ENCODE data around the gene NAAA. TPM values are rescaled to one million over a fixed set of nuclear protein-coding genes. Genes with fewer than 3 reads are reported as not detected.
"Not testable (repeated sequence)": the region's sequence is repeated elsewhere in the genome, so short reads cannot be mapped to it uniquely, and the experiment has no call there.

Gene NAAA
- total RNA-seq, 4 donors from 2014 or later: 63.5 to 153 (median 100) TPM

DNA sequence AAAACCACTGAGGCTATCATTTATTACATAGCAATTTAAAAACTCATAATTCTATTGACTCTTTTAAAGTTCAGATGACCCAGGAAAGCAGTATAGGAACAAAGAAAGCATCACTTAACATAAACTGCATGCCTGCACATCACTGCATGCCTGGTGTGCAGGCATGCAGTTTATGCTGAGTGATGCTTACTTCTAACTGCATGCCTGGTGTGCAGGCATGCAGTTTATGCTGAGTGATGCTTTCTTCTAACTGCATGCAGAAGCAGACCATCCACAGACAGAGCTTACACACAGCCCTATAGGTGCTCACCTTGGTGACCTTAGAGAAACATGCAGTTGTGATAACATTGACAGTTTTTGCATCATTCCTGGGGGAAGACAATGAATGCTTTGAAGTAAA lies 33.0 kb upstream of the NAAA start:
- intact Hi-C loops (cut with DNase I; ENCODE audit: low total_unique reads): no loop called here
- TF ChIP-seq POLR2A (IDR thresholded peaks at IDR 0.05) (no peak), CTCF (IDR thresholded peaks at IDR 0.05) (no peak)

DNA sequence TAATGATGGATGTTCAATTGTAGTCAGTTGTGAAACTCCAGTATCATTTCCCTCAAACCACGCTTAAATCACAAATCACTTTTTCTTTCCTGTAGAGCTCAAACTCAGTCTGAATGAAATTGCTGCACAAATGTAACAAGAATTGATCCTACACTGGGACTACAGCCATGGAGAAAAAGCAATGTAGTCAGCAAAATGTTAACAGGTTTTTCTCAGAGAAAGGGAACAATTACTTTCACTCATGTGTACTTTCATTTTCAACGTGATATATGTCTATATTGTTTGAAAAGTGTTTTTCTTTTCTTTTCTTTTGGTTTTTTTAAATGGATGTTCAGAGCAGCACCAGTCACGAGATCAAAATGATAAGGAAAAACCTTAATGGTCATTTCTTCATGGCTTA lies 27.3 kb upstream of the NAAA start:
- DNase-seq (ENCODE audit: low spot score in 2 of 2): no peak
- whole genome bisulfite sequencing, 2 donors: 88 to 91% methylated on average over 3 of the region's 3 CpGs
- no peak overlapping the region for H3K4me3 ChIP-seq (ENCODE audit: low read depth, poor library complexity, severe bottlenecking)
- TF ChIP-seq CTCF (IDR thresholded peaks at IDR 0.05): no peak
- no peak for TF ChIP-seq POLR2A (IDR thresholded peaks at IDR 0.05)
- intact Hi-C loops (cut with DNase I; ENCODE audit: low total_unique reads): no loop called here

More for the DNA sequence above, 33.0 kb upstream of the NAAA start:
- no peak overlapping the region for H3K4me3 ChIP-seq (ENCODE audit: low read depth, poor library complexity, severe bottlenecking)
- DNase-seq (ENCODE audit: low spot score in 2 of 2): no peak

DNA sequence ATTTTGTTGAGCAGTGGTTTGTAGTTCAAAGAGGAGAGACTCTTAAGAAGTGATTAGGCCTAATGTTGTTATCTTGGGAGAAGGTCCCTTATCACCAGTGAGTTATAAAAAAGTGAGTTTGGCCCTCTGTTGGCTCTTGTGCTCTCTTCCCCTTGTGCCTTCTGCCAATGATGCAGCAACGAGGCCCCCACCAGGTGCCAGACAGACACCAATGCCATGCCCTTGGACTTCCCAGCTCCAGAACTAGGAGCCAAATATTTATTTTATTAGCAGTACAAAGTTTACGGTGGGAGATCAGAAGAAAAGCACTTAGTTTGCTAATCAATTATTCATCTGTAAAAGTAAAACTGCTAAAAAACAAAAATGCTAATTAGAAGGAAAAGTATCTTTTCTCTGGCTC lies 22.7 kb upstream of the NAAA start:
- TF ChIP-seq POLR2A (IDR thresholded peaks at IDR 0.05) (no peak), CTCF (IDR thresholded peaks at IDR 0.05) (no peak)

DNA sequence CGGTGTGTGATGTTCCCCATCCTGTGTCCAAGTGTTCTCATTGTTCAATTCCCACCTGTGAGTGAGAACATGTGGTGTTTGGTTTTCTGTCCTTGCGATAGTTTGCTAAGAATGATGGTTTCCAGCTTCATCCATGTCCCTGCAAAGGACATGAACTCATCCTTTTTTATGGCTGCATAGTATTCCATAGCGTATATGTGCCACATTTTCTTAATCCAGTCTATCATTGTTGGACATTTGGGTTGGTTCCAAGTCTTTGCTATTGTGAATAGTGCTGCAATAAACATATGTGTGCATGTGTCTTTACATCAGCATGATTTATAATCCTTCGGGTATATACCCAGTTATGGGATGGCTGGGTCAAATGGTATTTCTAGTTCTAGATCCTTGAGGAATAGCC lies 21.3 kb upstream of the NAAA start:
- H3K4me3 ChIP-seq (ENCODE audit: low read depth, poor library complexity, severe bottlenecking); DNase-seq (ENCODE audit: low spot score in 2 of 2); intact Hi-C loops (cut with DNase I; ENCODE audit: low total_unique reads): not testable (repeated sequence)
- WGBS, 2 donors: 97 to 100% methylated on average over 4 of the region's 4 CpGs

More for the DNA sequence above, 22.7 kb upstream of the NAAA start:
- no peak for DNase-seq (ENCODE audit: low spot score in 2 of 2)
- H3K4me3 ChIP-seq (ENCODE audit: low read depth, poor library complexity, severe bottlenecking): no peak overlapping the region
- intact Hi-C loops (cut with DNase I; ENCODE audit: low total_unique reads): no loop called here
- WGBS, 2 donors: 46 to 48% methylated on average over 2 of the region's 2 CpGs

- intact Hi-C loops (cut with DNase I; ENCODE audit: low total_unique reads); DNase-seq (ENCODE audit: low spot score in 2 of 2); H3K4me3 ChIP-seq (ENCODE audit: low read depth, poor library complexity, severe bottlenecking): not testable (repeated sequence)
- 96 to 100% methylated on average over 5 to 7 of the region's 7 CpGs for WGBS, 2 donors
These were observed 17.7 kb upstream of the NAAA start for GRCh38 chr4:75958546-75958945.

GRCh38 chr4:75954811-75955210 lies 14.0 kb upstream of the NAAA start:
- H3K4me3 ChIP-seq (ENCODE audit: low read depth, poor library complexity, severe bottlenecking); DNase-seq (ENCODE audit: low spot score in 2 of 2); intact Hi-C loops (cut with DNase I; ENCODE audit: low total_unique reads): not testable (repeated sequence)
- WGBS, 2 donors: 86 to 92% methylated on average over 5 of the region's 5 CpGs

- H3K4me3 ChIP-seq (ENCODE audit: low read depth, poor library complexity, severe bottlenecking): no peak overlapping the region
- WGBS, 2 donors: 70 to 71% methylated on average over 2 of the region's 2 CpGs
- TF ChIP-seq CTCF (IDR thresholded peaks at IDR 0.05) (no peak), POLR2A (IDR thresholded peaks at IDR 0.05) (no peak)
- DNase-seq (ENCODE audit: low spot score in 2 of 2): no peak
- intact Hi-C loops (cut with DNase I; ENCODE audit: low total_unique reads): no loop called here
These were observed 12.7 kb upstream of the NAAA start for GRCh38 chr4:75953509-75953908.

Measured in lower leg skin (tissue), 4 donors.